G401.6 (cell line): ENCODE results near the gene DNER.
"Not testable (repeated sequence)": the region's sequence is repeated elsewhere in the genome, so short reads cannot be mapped to it uniquely, and the experiment has no call there.

Experiments used
- FAIRE-seq: peaks from 2 replicates; lab custom pipeline; 2012; peaks lifted over from hg19 to GRCh38; lab: Jason Lieb, UNC

The DNER gene

GRCh38 chr2:229714080-229714735 is at the start of gene DNER:
Gene DNER (minus strand): TSS chr2:229714555. CDS start chr2:229714423, 132 bp downstream.
- FAIRE-seq = no peak

GRCh38 chr2:229761663-229762062 is 47.3 kb upstream of the DNER start:
- no peak for FAIRE-seq

- FAIRE-seq = not testable (repeated sequence)
Measured at GRCh38 chr2:229757462-229757861, 43.1 kb upstream of the DNER start.

- FAIRE-seq = no peak
Measured at GRCh38 chr2:229752970-229753729, 38.8 kb upstream of the DNER start.

- FAIRE-seq = no peak
Measured at GRCh38 chr2:229749779-229750178, 35.4 kb upstream of the DNER start.

GRCh38 chr2:229748950-229749349 is 34.6 kb upstream of the DNER start:
- FAIRE-seq = no peak

GRCh38 chr2:229742691-229743090 is 28.3 kb upstream of the DNER start:
- FAIRE-seq = not testable (repeated sequence)

GRCh38 chr2:229740279-229740678 is 25.9 kb upstream of the DNER start:
- no peak for FAIRE-seq

GRCh38 chr2:229738024-229738625 is 23.8 kb upstream of the DNER start:
- no peak for FAIRE-seq

- FAIRE-seq = no peak
Measured at GRCh38 chr2:229734410-229734809, 20.1 kb upstream of the DNER start.

- FAIRE-seq = no peak
Measured at GRCh38 chr2:229733611-229734245, 19.4 kb upstream of the DNER start.

- FAIRE-seq = no peak
Measured at GRCh38 chr2:229732897-229733296, 18.5 kb upstream of the DNER start.

GRCh38 chr2:229731916-229732315 is 17.6 kb upstream of the DNER start:
- FAIRE-seq = no peak

GRCh38 chr2:229731363-229731762 is 17.0 kb upstream of the DNER start:
- FAIRE-seq = no peak

GRCh38 chr2:229728370-229728769 is 14.0 kb upstream of the DNER start:
- no peak for FAIRE-seq

- no peak for FAIRE-seq
Measured at GRCh38 chr2:229726643-229727042, 12.3 kb upstream of the DNER start.

GRCh38 chr2:229725716-229726574 is 11.6 kb upstream of the DNER start:
- FAIRE-seq = no peak

- not testable (repeated sequence) for FAIRE-seq
Measured at GRCh38 chr2:229723192-229723591, 8.8 kb upstream of the DNER start.

- no peak for FAIRE-seq
Measured at GRCh38 chr2:229719926-229720647, 5.7 kb upstream of the DNER start.

GRCh38 chr2:229718057-229718456 is 3.7 kb upstream of the DNER start:
- FAIRE-seq = no peak

GRCh38 chr2:229715895-229716507 is 1.6 kb upstream of the DNER start:
- FAIRE-seq = no peak
